Muscle layer of colon (tissue), 2 donors: ENCODE measurements around the gene KNL1.
"Not testable (repeated sequence)": the region's sequence is repeated elsewhere in the genome, so short reads cannot be mapped to it uniquely, and the experiment has no call there.

Experiments used
- H3K27ac ChIP-seq: one replicate; pipeline ENCODE4 v1.7.0; 2013; ENCODE audit warnings: low read depth, mild to moderate bottlenecking, low read length, moderate library complexity
- H3K27me3 ChIP-seq, 2 donors: one replicate each; pipeline ENCODE4 v1.7.0; 2013; ENCODE audit warnings: low read length in 2 of 2, mild to moderate bottlenecking in 2 of 2; ENCODE audit not compliant: insufficient read depth in 2 of 2, control insufficient read depth in 1 of 2
- H3K36me3 ChIP-seq: one replicate; pipeline ENCODE4 v1.7.0; 2013; ENCODE audit warnings: mild to moderate bottlenecking, low read length; ENCODE audit not compliant: insufficient read depth
- H3K4me1 ChIP-seq: one replicate; pipeline ENCODE4 v1.7.0; 2013; ENCODE audit warnings: mild to moderate bottlenecking, low read length; ENCODE audit not compliant: insufficient read depth
- H3K4me3 ChIP-seq, 2 donors: one replicate each; pipeline ENCODE4 v1.7.0; 2013; ENCODE audit warnings: low read length in 2 of 2, low read depth in 1 of 2, mild to moderate bottlenecking in 1 of 2, moderate library complexity in 1 of 2
- H3K9ac ChIP-seq: one replicate; pipeline ENCODE4 v1.7.0; 2013; ENCODE audit warnings: low read length
- H3K9me3 ChIP-seq: one replicate; pipeline ENCODE4 v1.7.0; 2013; ENCODE audit warnings: mild to moderate bottlenecking, low read length
- donor health status: abdominal sarcoma.
- donor health status: Adenocarcinoma of cecum.

The KNL1 gene

DNA sequence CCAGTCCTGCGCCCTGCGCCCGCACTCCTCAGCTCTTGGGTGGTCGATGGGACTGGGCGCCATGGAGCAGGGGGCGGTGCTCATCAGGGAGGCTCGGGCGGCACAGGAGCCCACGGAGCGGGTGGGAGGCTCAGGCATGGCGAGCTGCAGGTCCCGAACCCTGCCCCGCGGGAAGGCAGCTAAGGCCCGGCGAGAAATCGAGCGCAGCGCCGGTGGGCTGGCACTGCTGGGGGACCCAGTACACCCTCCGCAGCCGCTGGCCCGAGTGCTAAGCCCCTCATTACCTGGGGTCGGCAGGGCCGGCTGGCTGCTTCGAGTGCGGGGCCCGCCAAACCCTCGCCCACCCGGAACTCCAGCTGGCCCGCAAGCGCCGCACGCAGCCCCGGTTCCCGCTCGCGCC, 82.9 kb downstream of the KNL1 start:
- H3K27me3 ChIP-seq, H3K9ac ChIP-seq, H3K4me3 ChIP-seq, H3K27ac ChIP-seq, H3K9me3 ChIP-seq, H3K36me3 ChIP-seq, H3K4me1 ChIP-seq: not testable (repeated sequence)

DNA sequence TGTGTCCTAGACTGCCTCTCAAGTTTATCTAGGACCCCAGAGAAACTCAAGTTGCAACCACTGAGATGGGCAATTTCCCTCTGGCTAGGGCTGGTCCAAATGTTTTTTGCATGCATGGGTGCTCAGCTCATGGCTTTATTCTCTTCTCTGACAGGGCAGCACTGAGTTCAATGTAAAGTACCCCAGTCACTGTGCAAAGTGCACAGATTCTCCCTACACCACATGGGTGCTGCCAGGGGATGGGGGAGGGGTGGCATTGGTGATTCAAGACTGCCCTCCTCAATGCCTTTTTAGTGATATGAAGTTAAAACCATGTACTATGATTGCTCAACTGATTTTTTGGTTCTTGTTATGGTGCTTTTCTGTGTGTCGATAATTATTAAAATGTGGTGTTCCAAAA, 86.1 kb downstream of the KNL1 start:
- H3K4me1 ChIP-seq = no peaks in the 10 kb centered on the region
- H3K4me3 ChIP-seq = no peak overlapping the region
- no peak overlapping the region for H3K27ac ChIP-seq
- H3K27me3 ChIP-seq = no peaks in the 10 kb centered on the region
- no peak overlapping the region for H3K9ac ChIP-seq
- H3K36me3 ChIP-seq = no peaks in the 10 kb centered on the region
- no peaks in the 10 kb centered on the region for H3K9me3 ChIP-seq

DNA sequence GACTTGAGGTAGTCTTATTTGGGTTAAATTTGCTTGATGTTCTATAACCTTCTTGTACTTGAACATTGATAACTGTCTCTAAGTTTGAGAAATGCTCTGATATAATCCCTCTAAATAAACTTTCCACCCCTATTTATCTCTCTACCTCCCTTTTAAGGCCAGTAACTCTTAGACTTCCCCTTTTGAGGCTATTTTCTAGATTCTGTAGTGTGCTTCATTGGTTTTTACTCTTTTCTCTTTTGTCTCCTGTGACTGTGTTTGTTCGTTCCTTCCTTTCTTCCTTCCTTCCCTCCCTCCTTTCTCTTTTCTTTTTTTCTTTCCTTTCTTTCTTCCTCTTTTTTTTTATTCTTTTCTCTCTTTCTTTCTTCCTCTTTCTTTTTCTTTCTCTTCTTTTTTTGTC, 86.9 kb downstream of the KNL1 start:
- not testable (repeated sequence) for H3K27ac ChIP-seq, H3K4me1 ChIP-seq, H3K4me3 ChIP-seq, H3K9ac ChIP-seq, H3K27me3 ChIP-seq, H3K36me3 ChIP-seq, H3K9me3 ChIP-seq

DNA sequence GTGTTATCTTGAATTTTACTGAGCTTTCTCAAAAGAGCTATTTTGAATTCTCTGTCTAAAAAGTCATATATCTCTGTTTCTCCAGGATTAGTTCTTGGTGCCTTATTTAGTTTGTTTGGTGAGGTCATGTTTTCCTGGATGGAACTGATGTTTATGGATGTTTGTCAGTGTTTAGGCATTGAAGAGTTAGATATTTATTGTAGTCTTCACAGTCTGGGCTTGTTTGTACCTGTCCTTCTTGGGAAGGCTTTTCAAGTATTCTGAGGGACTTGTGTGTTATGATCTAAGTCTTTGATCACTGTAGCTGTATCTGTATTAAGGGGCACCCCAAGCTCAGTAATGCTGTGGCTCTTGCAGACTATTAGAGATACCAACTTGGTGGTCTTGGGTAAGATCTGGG, 90.3 kb downstream of the KNL1 start:
- Histone ChIP-seq H3K27me3 (no peaks in the 10 kb centered on the region), H3K9me3 (no peaks in the 10 kb centered on the region), H3K4me1 (no peaks in the 10 kb centered on the region), H3K9ac (no peak overlapping the region), H3K36me3 (no peaks in the 10 kb centered on the region), H3K4me3 (no peak overlapping the region), H3K27ac (no peak overlapping the region)

DNA sequence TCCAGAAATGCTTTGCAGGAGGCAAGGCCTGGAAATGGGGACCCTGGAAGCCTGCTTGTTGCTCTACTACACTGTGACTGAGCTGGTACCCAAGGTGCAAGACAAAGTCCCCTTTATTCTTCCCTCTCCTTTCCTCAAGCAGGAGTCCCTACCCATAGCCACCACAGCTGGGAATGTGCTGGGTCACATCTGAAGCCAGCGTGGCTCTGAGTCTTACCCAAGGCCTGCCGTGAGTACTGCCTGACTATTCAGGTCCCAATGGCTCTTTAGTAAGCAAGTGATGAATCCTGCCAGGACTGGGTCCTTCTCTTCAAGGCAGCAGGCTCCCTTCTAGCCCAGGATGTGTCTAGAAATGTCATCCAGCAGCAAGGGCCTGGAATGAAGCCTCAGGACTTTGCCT, 91.3 kb downstream of the KNL1 start:
- Histone ChIP-seq H3K27ac (no peak overlapping the region), H3K4me3 (no peak overlapping the region), H3K4me1 (no peaks in the 10 kb centered on the region)

DNA sequence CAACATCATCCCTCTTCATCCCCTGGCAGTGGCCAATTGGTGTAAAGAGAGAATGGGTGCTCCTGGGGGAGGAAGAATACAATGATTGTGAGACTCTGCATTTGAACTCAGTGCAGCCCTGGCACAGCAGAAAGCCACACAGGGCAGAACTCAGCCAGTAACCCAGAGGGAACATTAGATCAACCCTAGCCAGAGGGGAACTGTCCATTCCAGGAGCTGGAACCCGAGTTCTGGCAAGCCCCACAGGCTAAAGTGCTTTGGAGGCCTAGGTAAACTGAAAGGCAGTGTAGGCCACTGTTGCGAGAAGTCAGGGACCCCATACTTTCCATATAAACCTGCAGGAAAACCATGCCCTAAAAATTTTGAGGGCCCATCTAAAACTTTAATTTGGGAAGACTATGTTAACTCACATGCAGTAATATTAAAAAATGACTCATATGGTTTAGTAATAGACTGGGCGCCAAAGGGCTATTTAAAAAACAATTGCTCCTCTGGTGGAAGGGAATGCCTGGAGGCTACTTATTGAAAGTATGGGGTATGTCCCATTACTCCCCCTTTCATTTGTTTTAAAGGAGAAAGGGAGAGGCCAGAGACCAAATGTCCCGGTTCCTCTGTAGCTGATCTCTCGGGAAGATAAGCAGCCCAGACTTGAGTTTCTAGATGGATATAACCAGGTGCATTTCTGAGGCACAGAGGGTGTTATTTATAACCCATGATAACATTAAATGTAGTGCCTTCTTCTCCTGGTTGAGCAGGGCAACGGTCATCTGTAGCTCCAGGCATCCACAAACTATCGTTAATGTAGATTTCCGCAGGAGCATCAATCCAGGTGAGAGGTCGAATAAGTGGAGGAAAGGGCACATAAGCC, 95.1 kb downstream of the KNL1 start:
- H3K4me1 ChIP-seq = peaks cover 8% of the 10 kb centered on the region
- H3K27ac ChIP-seq = no peak overlapping the region
- no peak overlapping the region for H3K9ac ChIP-seq
- H3K9me3 ChIP-seq = no peaks in the 10 kb centered on the region
- H3K4me3 ChIP-seq = no peak overlapping the region
- no peaks in the 10 kb centered on the region for H3K36me3 ChIP-seq
- no peaks in the 10 kb centered on the region for H3K27me3 ChIP-seq

More for the DNA sequence above, 91.3 kb downstream of the KNL1 start:
- Histone ChIP-seq H3K36me3 (no peaks in the 10 kb centered on the region), H3K27me3 (no peaks in the 10 kb centered on the region), H3K9ac (no peak overlapping the region), H3K9me3 (no peaks in the 10 kb centered on the region)

DNA sequence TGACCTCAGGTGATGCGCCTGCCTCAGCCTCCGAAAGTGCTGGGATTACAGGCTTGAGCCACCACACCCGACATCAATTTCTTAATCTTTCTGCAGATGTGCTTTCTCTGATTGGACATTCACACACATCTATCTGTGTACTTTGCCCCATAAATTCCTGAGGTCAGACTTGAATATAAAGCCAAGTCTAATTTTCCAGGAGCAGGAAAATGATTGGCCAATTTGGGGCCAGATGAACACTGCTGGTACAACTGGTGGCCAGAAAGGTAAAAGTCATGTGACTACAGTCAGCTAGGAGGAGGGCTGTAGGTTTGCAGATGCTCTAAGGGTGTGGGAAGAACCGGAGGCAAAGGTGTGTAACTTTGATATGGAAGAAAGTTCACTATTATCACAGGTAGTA, 97.7 kb downstream of the KNL1 start:
- H3K36me3 ChIP-seq = no peaks in the 10 kb centered on the region
- no peak overlapping the region for H3K9ac ChIP-seq
- no peak overlapping the region for H3K4me3 ChIP-seq
- H3K9me3 ChIP-seq = no peaks in the 10 kb centered on the region
- no peaks in the 10 kb centered on the region for H3K27me3 ChIP-seq
- no peak overlapping the region for H3K27ac ChIP-seq
- H3K4me1 ChIP-seq = peaks cover 17% of the 10 kb centered on the region

DNA sequence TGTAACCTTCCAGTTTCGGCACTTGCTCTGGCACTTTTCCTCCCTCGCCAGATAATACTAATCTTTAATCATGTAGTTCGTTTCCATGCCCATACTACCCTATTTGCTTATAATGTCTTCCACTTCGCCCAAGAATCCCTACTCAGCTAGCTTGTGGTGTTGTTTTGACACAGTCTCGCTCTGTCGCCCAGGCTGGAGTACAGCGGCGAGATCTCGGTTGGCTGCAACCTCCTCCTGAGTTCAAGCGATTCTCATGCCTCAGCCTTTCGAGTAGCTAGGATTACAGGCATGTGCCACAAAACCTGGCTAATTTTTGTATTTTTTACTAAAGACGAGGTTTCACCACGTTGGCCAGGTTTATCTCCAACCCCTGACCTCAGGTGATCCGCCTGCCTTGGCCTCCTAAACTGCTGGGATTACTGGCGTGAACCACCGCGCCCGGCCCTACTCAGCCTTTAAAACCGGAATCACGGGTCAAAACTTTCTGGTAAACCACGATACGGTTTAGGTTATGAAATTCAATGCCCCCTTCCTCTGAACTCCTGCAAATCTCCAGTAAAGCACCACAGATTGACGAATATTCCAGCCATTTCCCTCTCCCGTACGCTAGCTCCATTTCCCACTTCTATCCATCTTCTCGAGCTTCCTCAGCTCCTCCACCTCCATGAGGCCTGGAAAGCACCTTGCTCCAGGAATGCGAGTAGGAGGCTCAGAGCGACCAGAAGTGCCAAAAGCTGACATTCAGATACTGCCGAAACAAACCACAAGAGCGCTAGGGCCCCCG, 100.0 kb downstream of the KNL1 start:
- no peaks in the 10 kb centered on the region for H3K9me3 ChIP-seq
- H3K36me3 ChIP-seq = no peaks in the 10 kb centered on the region
- peak overlapping the region; percentile 82 to 96 for H3K4me3 ChIP-seq
- peak overlapping the region; percentile 95 for H3K27ac ChIP-seq
- H3K4me1 ChIP-seq = peaks cover 17% of the 10 kb centered on the region
- peak overlapping the region; percentile 93 for H3K9ac ChIP-seq
- no peaks in the 10 kb centered on the region for H3K27me3 ChIP-seq

DNA sequence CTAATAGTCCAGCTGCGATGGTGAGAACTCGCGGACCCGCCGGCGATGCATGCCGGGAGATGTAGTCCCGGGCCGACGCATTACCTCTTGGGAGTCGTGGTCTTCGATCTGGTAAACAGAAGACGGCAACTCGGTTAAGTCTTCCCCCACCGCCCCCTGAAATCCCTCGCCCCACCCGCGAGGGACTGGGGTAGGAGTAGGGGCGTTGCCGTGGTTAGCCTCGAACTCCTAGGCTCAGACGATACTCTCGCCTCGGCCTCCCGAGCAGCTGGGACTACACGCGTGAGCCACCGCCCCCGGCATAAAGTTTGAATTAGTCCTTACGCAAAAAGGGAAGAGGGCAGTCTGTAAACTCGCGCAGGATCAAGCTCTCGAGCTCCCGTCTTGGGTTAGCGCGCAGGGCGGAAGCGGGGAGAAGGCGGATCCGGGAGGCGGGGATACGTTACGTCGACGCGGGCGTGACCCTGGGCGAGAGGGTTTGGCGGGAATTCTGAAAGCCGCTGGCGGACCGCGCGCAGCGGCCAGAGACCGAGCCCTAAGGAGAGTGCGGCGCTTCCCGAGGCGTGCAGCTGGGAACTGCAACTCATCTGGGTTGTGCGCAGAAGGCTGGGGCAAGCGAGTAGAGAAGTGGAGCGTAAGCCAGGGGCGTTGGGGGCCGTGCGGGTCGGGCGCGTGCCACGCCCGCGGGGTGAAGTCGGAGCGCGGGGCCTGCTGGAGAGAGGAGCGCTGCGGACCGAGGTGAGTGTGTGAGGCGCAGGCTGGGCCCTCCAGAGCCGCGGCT, 100.8 kb downstream of the KNL1 start, which contains the start of gene RAD51:
TSS of gene RAD51 (plus strand) at position 487 of the 781 bp plus-strand sequence. CDS start 3,585 bp downstream, outside the sequence.
- H3K9ac ChIP-seq = peak within 1 kb of the TSS; percentile 93
- peaks cover 17% of the 10 kb centered on the region for H3K4me1 ChIP-seq
- H3K36me3 ChIP-seq = no peaks in the 10 kb centered on the region
- H3K4me3 ChIP-seq = peak within 1 kb of the TSS; percentile 82 to 96
- H3K9me3 ChIP-seq = no peaks in the 10 kb centered on the region
- H3K27ac ChIP-seq = peak within 1 kb of the TSS; percentile 95
- H3K27me3 ChIP-seq = no peaks in the 10 kb centered on the region

DNA sequence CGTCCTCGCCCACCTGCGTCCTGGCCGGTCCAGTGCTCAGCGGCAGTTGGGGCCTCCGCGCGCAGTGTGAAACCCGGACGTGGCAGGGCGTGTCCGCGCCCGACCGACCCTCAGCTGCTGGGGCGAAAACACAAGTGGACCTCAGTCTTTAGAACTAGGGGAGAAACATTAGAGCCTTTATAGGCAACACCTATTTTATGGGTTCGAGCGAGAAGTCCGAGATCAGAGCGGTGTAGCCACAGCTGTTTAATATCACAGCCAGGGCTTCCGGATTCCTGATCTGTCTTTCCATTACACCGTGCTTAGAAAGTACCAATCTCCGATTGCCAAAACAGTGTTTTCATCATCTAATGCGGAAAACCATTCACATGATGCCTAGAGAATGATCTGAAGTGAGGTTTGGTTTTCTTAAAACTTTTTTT, 101.4 kb downstream of the KNL1 start:
- H3K27me3 ChIP-seq = no peaks in the 10 kb centered on the region
- H3K9ac ChIP-seq = no peak overlapping the region
- H3K36me3 ChIP-seq = no peaks in the 10 kb centered on the region
- H3K9me3 ChIP-seq = no peaks in the 10 kb centered on the region
- H3K4me3 ChIP-seq = peak overlapping the region; percentile 82 to 96
- H3K4me1 ChIP-seq = peaks cover 17% of the 10 kb centered on the region
- H3K27ac ChIP-seq = no peak overlapping the region

DNA sequence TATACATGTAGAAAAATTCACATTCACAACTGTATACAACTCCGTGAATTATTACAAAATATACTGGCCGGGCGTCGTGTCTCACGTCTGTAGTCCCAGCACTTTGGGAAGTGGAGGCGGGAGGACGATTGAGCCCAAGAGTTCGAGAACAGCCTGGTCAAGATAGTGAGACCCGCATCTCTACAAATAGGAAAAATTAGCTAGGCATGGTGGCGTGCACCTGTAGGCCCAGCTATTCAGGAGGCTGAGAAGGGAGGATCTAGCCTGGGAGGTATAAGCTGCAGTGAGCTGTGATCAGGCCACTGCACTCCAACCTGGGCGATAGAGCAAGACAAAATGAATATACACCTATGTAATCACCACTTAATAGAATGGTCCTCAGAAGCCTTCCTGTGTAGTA, 102.2 kb downstream of the KNL1 start:
- Histone ChIP-seq H3K4me3 (no peak overlapping the region), H3K9ac (no peak overlapping the region), H3K27ac (no peak overlapping the region), H3K36me3 (no peaks in the 10 kb centered on the region), H3K9me3 (no peaks in the 10 kb centered on the region), H3K4me1 (peaks cover 17% of the 10 kb centered on the region), H3K27me3 (no peaks in the 10 kb centered on the region)
